K562 (cell line): ENCODE data around the gene CEP89. TPM values are rescaled to one million over a fixed set of nuclear protein-coding genes. Genes with fewer than 3 reads are reported as not detected.
"Not testable (repeated sequence)": the region's sequence is repeated elsewhere in the genome, so short reads cannot be mapped to it uniquely, and the experiment has no call there.

Experiments
- ATAC-seq: fragments of 200-7000 bp; cut with Tn5 transposase; 3 replicates; pipeline ENCODE4 v1.9.1; 2020; ENCODE audit warnings: moderate library complexity
- BruUV-seq: library from RNA; stranded (reverse); fragments of 400-500 nt; replicated peaks from 2 replicates; lab custom pipeline; 2021; lab: Mats Ljungman, UMichigan
- CTCF ChIA-PET: fragments of 300-600 bp; formaldehyde crosslinking; extraction: SDS; loops from one replicate; lab custom pipeline; 2021; ENCODE audit warnings: low intra/inter-chr PET ratio; lab: Yijun Ruan, JAX
- POLR2A ChIA-PET: fragments of 300-600, 350-650 bp; sonication (Branson Sonifier 250); formaldehyde crosslinking; extraction: SDS; loops from one replicate; lab custom pipeline; 2021; ENCODE audit warnings: antibody characterized with exemption, inconsistent platforms; lab: Yijun Ruan, JAX
- DNase-seq, 4 experiments: peaks; one replicate each; pipeline versions ENCODE4 v3.0.0 to v3.0.0-alpha.2; 2011 to 2018; ENCODE audit warnings: low spot score in 3 of 4, mixed read lengths in 3 of 4; ENCODE audit errors: extremely low read depth in 1 of 4
- FAIRE-seq: peaks from 2 replicates; lab custom pipeline; 2011; peaks lifted over from hg19 to GRCh38; lab: Jason Lieb, UNC
- H2AFZ ChIP-seq: 2 replicates; pipeline ENCODE4 v1.6.0; 2011; ENCODE audit warnings: low read depth, low read length, control low read depth, inconsistent platforms
- H3K27ac ChIP-seq: fragments of 200-600 bp; 3 replicates; pipeline ENCODE4 v1.8.0; 2011; ENCODE audit warnings: low read depth, mild to moderate bottlenecking, control low read depth, inconsistent platforms, low read length, moderate library complexity, mixed read lengths; ENCODE audit errors: extremely low read depth
- H3K27me3 ChIP-seq, 2 experiments: fragments of 300-600 bp in 1 of 2; 2 replicates in 1 of 2; 3 replicates in 1 of 2; pipeline versions ENCODE4 v1.6.0 to v1.8.0; 2011; ENCODE audit warnings: inconsistent platforms in 2 of 2, low read length in 2 of 2, mild to moderate bottlenecking in 1 of 2, mixed read lengths in 1 of 2, moderate library complexity in 1 of 2; ENCODE audit not compliant: control insufficient read depth in 2 of 2, insufficient read depth in 2 of 2
- H3K36me3 ChIP-seq: fragments of 300-600 bp; 3 replicates; pipeline ENCODE4 v1.8.0; 2011; ENCODE audit warnings: mild to moderate bottlenecking, low read length, inconsistent platforms; ENCODE audit not compliant: control insufficient read depth, insufficient read depth
- H3K4me1 ChIP-seq, 2 experiments: fragments of 200-600 bp in 1 of 2; replicated peaks in 1 of 2; 2 replicates in 1 of 2; 3 replicates in 1 of 2; pipeline versions ENCODE4 v1.5.1 to v1.8.0; 2011; ENCODE audit warnings: inconsistent platforms in 2 of 2, low read length in 2 of 2, mild to moderate bottlenecking in 1 of 2, mixed read lengths in 1 of 2, moderate library complexity in 1 of 2; ENCODE audit not compliant: control insufficient read depth in 2 of 2, insufficient read depth in 2 of 2
- H3K4me2 ChIP-seq: 2 replicates; pipeline ENCODE4 v1.6.1; 2011; ENCODE audit warnings: low read length, control low read depth, inconsistent platforms, mixed read lengths; ENCODE audit not compliant: insufficient read depth
- H3K4me3 ChIP-seq: fragments of 200-600 bp; sonication (generic), shearing (Covaris generic); 2 replicates; pipeline ENCODE4 v1.5.1; 2016; ENCODE audit warnings: control low read depth, inconsistent platforms
- H3K79me2 ChIP-seq: fragments of 200-600 bp; 3 replicates; pipeline ENCODE4 v1.8.0; 2011; ENCODE audit warnings: low read length, inconsistent platforms; ENCODE audit not compliant: control insufficient read depth, insufficient read depth
- H3K9ac ChIP-seq, 2 experiments: 2 replicates each; pipeline versions ENCODE4 v1.6.0 to v1.6.1; 2011; ENCODE audit warnings: low read depth in 2 of 2, low read length in 2 of 2, control low read depth in 1 of 2, inconsistent platforms in 1 of 2, mild to moderate bottlenecking in 1 of 2, mixed read lengths in 1 of 2; ENCODE audit not compliant: insufficient read depth in 1 of 2
- H3K9me1 ChIP-seq: one replicate; pipeline ENCODE4 v1.6.0; 2011; ENCODE audit warnings: inconsistent platforms, mild to moderate bottlenecking, low read length, moderate library complexity; ENCODE audit not compliant: control insufficient read depth, insufficient read depth
- H3K9me3 ChIP-seq: replicated peaks from 2 replicates; pipeline ENCODE4 v1.5.1; 2011; ENCODE audit warnings: low read depth, low read length, inconsistent platforms; ENCODE audit not compliant: control insufficient read depth, insufficient read depth
- H4K20me1 ChIP-seq: replicated peaks from 2 replicates; pipeline ENCODE4 v1.6.1; 2011; ENCODE audit warnings: low read length, inconsistent platforms, mixed read lengths; ENCODE audit not compliant: control insufficient read depth, insufficient read depth
- ARID1B ChIP-seq: fragments of 450-650 bp; IDR thresholded peaks from 2 replicates; pipeline ENCODE4 v1.6.1; 2016; ENCODE audit warnings: antibody characterized with exemption, mild to moderate bottlenecking, inconsistent platforms
- CBFA2T3 ChIP-seq: fragments of 450-650 bp; IDR thresholded peaks from 2 replicates; pipeline ENCODE4 v1.6.1; 2017
- EP300 ChIP-seq: IDR thresholded peaks from 2 replicates; pipeline ENCODE4 v1.6.1; 2012; ENCODE audit warnings: low read length, improper control_type of control experiment
- MTA2 ChIP-seq: fragments of 450-650 bp; IDR thresholded peaks from 2 replicates; pipeline ENCODE4 v1.6.1; 2016; ENCODE audit warnings: low read depth
- WGBS: fragments of 100-300 bp; shearing (Covaris generic); methylation state at CpG from one replicate; pipeline ENCODE4 v1.1.6; 2016; ENCODE audit warnings: low coverage, mixed read lengths; ENCODE audit not compliant: insufficient coverage; ENCODE audit errors: missing lambda C conversion rate; 5-methylcytosine and 5-hydroxymethylcytosine counted together
- in situ Hi-C: fragments of 300-500 bp; cut with MboI; formaldehyde crosslinking; loops from 4 replicates; pipeline ENCODE4 v1.15.0; 2018; ENCODE audit warnings: inconsistent platforms, mixed read lengths
- intact Hi-C: fragments of 100-400 bp; cut with micrococcal nuclease; formaldehyde crosslinking; loops from 2 replicates; pipeline ENCODE4 v1.14.2; 2022
- polyA plus RNA-seq, 8 experiments: library from polyadenylated mRNA; depleted of rRNA in 4 of 8; stranded (reverse) in 5 of 8; unstranded in 3 of 8; fragments of >200 nt; fragmentation: Nextera tagmentation in 2 of 8; fragmentation: Illumina TruSeq in 1 of 8; extraction: Ambion mirVana in 2 of 8; extraction: Trizol in 1 of 8; gene quantifications; 2 replicates each; pipeline versions ENCODE4 v1.2.1 to v1.2.3, GENCODE V29; 2011 to 2014; ENCODE audit warnings: inconsistent platforms in 1 of 8, missing spikeins in 1 of 8
- total RNA-seq, 7 experiments: library from RNA; depleted of rRNA in 6 of 7; stranded (reverse); fragments of >200 nt in 6 of 7; fragmentation: Illumina TruSeq in 2 of 7; extraction: Trizol in 2 of 7; gene quantifications; 2 replicates each; pipeline versions ENCODE4 v1.2.1 to v1.2.3, GENCODE V29; 2011 to 2021; ENCODE audit warnings: low replicate concordance in 1 of 7
- TF ChIP-seq, protein P1 (sequence below), 2 experiments: fragments of 450-650 bp in 1 of 2; sonication (generic) in 1 of 2; formaldehyde crosslinking in 1 of 2; IDR thresholded peaks in 1 of 2; conservative IDR thresholded peaks in 1 of 2; 2 replicates each; pipeline versions ENCODE4 v1.6.1 to v1.8.1; 2016 to 2023; ENCODE audit warnings: mild to moderate bottlenecking in 2 of 2, moderate library complexity in 2 of 2, inconsistent platforms in 1 of 2, missing genetic modification reagents in 1 of 2
- TF ChIP-seq, protein P2 (sequence below): sonication (generic); formaldehyde crosslinking; IDR thresholded peaks from 2 replicates; pipeline ENCODE4 v1.9.0; 2022; ENCODE audit warnings: mild to moderate bottlenecking, missing genetic modification reagents

The CEP89 gene
- total and polyA plus RNA-seq, 9 of the 15 experiments (the other 6 are each of a cell fraction or from before 2014, with no cell fraction given): 5.5 to 15.0 (median 7.2) TPM

DNA sequence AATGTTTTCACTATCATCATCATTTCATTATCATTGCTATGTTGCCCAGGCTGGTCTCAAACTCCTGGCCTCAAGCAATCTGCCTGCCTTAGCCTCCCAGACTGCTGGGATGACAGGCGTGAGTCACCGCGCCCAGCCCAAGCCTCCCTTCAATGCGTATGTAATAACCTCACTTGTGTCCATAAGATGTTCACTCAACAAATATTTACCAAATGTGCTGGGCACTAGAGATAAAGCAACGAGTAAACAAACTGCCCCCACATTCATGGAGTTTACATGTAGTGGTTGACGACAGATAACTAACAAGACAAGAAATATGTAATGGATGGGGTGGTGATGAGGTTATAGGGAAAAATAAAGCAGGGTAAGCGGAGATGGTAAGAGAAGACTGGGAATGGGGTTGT lies 25.3 kb upstream of the CEP89 start (continued):
- TF ChIP-seq, protein P1, sequence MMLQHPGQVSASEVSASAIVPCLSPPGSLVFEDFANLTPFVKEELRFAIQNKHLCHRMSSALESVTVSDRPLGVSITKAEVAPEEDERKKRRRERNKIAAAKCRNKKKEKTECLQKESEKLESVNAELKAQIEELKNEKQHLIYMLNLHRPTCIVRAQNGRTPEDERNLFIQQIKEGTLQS (IDR thresholded peaks at IDR 0.05): peak; percentile 55; the same call in 1 of the 2 replicates
- TF ChIP-seq, protein P1 (CRISPR knock-in tag; conservative IDR thresholded peaks at IDR 0.05): not testable (repeated sequence)
- peak; percentile 21; the same call in 1 of the 2 replicates for TF ChIP-seq EP300
- peak; percentile 71 for TF ChIP-seq CBFA2T3
- peak; percentile 82 for TF ChIP-seq ARID1B
- TF ChIP-seq MTA2: peak; percentile 61; the same call in 1 of the 2 replicates

DNA sequence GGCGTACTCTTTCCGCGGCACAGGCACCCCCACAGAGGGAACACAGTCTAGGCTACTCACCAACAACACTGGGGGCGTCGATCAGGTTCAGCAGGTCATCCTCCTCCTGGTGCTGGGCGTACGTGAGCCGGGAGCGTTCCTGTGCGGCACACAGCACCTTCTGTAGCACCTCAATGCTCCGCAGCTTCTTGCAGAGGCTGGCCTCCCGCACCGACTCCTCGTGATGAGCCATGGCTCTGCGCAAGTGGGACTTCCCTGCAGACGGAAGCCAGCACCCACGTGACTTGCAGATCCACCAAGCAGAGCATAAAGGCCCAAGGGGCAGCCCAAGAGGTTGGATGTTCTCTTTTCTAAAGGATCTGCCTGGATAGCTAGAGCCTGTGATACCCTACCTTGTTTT lies 24.2 kb upstream of the CEP89 start:
- H3K27me3 ChIP-seq, H3K4me3 ChIP-seq, H3K79me2 ChIP-seq, H3K36me3 ChIP-seq, ATAC-seq, H3K9ac ChIP-seq, H4K20me1 ChIP-seq, H3K4me2 ChIP-seq, FAIRE-seq, H3K27ac ChIP-seq, H3K9me1 ChIP-seq, in situ Hi-C loops, intact Hi-C loops, CTCF ChIA-PET, DNase-seq, H3K9me3 ChIP-seq, H2AFZ ChIP-seq, H3K4me1 ChIP-seq, BruUV-seq: not testable (repeated sequence)
- POLR2A ChIA-PET: interaction anchor here (0.6 kb wide), 1 partner anchor 1152 kb away, joined by 4 read pairs; no protein-coding TSS in a partner anchor
- WGBS: 81% methylated on average over 8 of the region's 17 CpGs
- TF ChIP-seq, protein P2, sequence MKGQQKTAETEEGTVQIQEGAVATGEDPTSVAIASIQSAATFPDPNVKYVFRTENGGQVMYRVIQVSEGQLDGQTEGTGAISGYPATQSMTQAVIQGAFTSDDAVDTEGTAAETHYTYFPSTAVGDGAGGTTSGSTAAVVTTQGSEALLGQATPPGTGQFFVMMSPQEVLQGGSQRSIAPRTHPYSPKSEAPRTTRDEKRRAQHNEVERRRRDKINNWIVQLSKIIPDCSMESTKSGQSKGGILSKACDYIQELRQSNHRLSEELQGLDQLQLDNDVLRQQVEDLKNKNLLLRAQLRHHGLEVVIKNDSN (CRISPR knock-in tag): 0 out of 2 replicates have a peak, but pooled peaks have one; percentile 14
